Mesothelial cell of epicardium (in vitro differentiated cells): Measurements from ENCODE around the gene RPL38. TPM values are rescaled to one million over a fixed set of nuclear protein-coding genes. Genes with fewer than 3 reads are reported as not detected.

ENCODE experiments used
- DNase-seq, 2 experiments: peaks; one replicate each; pipeline ENCODE4 v3.0.0; 2021; ENCODE audit warnings: low spot score in 2 of 2; ENCODE audit not compliant: unreplicated experiment in 2 of 2
- H3K27ac Mint-ChIP-seq: 2 replicates; pipeline ENCODE4 v1.8.0; 2021; ENCODE audit warnings: mixed read lengths
- H3K27me3 Mint-ChIP-seq: 2 replicates; pipeline ENCODE4 v1.8.0; 2021; ENCODE audit warnings: low read depth, mixed read lengths
- H3K36me3 Mint-ChIP-seq: 2 replicates; pipeline ENCODE4 v1.8.0; 2021; ENCODE audit warnings: mixed read lengths
- H3K4me1 Mint-ChIP-seq: 2 replicates; pipeline ENCODE4 v1.8.0; 2021; ENCODE audit warnings: mixed read lengths
- H3K4me3 Mint-ChIP-seq: 2 replicates; pipeline ENCODE4 v1.8.0; 2021; ENCODE audit warnings: mild to moderate bottlenecking, moderate library complexity, mixed read lengths
- H3K9me3 Mint-ChIP-seq: 2 replicates; pipeline ENCODE4 v1.8.0; 2021; ENCODE audit warnings: mixed read lengths
- CTCF ChIP-seq: fragments of 200-600 bp; sonication (generic); IDR thresholded peaks from one replicate; pipeline ENCODE4 v1.5.0; 2021; ENCODE audit warnings: antibody characterized with exemption; ENCODE audit not compliant: unreplicated experiment
- total RNA-seq: library from RNA; stranded (reverse); gene quantifications from 3 replicates; pipeline ENCODE4 v1.2.1, GENCODE V29; 2021

The RPL38 gene
- total RNA-seq, 1 donor from 2014 or later, result 1,016 TPM

DNA sequence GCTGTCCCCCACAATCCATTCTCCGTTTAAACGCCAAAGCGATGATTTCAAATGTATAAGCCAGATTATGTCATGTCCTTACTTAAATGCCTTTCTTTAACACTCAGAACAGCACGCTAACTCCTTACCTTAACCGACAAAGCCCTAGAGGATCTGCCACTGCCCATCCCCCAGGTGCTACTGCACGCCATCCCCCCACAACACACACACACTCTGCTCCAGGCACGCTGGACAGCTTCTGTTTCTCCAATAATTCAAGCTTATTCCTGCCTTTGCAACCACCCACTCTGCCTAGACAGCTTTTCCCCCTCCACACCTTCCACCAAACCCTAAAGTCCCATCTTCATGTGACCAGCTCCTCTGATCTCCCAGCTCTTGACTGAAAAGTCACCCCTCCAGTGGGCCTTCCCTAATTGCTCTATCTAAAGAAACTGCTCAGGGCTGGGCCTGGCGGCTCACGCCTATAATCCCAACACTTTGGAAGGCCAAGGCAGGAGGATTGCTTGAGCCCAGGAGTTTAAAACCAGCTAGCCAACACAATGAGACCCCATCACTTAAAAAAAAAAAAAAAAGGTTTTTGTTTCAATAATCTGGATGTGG is 38.9 kb upstream of the RPL38 start:
- DNase-seq, result peak in 1 of 2 experiments; percentile 22
- no peak overlapping the region for H3K4me3 Mint-ChIP-seq
- H3K9me3 Mint-ChIP-seq, result peaks cover 13% of the 10 kb centered on the region
- peaks cover 30% of the 10 kb centered on the region for H3K27me3 Mint-ChIP-seq
- no peaks in the 10 kb centered on the region for H3K4me1 Mint-ChIP-seq
- no peak for TF ChIP-seq CTCF
- H3K27ac Mint-ChIP-seq, result no peak overlapping the region
- no peaks in the 10 kb centered on the region for H3K36me3 Mint-ChIP-seq

GRCh38 chr17:74165797-74166365 is 37.6 kb upstream of the RPL38 start:
- Mint-ChIP-seq H3K4me3 (no peak overlapping the region), H3K36me3 (no peaks in the 10 kb centered on the region), H3K27ac (no peak overlapping the region), H3K4me1 (no peaks in the 10 kb centered on the region), H3K9me3 (peaks cover 13% of the 10 kb centered on the region), H3K27me3 (peaks cover 36% of the 10 kb centered on the region)
- no peak for DNase-seq
- no peak for TF ChIP-seq CTCF

DNA sequence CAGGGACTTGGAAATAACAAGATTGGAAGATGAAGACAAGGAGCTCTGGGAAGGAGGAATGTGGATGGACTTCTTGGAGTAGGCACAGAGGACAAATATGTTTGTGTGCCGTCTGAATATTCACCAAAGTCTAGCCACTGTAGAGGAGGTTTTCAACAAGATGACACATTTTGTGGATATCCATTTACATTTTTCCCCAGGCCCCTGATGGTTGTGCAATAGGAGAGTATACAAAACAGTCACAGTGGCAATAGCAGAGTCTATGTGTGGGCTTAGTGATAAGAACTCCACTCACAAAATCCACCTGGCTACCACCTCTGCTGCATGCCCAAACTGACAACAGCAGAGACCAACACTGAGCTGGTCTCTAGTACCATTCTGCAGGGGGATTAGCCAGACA is 32.6 kb upstream of the RPL38 start:
- Mint-ChIP-seq H3K4me1 (peaks cover 10% of the 10 kb centered on the region), H3K9me3 (peaks cover 13% of the 10 kb centered on the region), H3K27ac (no peak overlapping the region), H3K36me3 (no peaks in the 10 kb centered on the region), H3K27me3 (peaks cover 47% of the 10 kb centered on the region), H3K4me3 (no peak overlapping the region)
- no peak for TF ChIP-seq CTCF
- no peak for DNase-seq

DNA sequence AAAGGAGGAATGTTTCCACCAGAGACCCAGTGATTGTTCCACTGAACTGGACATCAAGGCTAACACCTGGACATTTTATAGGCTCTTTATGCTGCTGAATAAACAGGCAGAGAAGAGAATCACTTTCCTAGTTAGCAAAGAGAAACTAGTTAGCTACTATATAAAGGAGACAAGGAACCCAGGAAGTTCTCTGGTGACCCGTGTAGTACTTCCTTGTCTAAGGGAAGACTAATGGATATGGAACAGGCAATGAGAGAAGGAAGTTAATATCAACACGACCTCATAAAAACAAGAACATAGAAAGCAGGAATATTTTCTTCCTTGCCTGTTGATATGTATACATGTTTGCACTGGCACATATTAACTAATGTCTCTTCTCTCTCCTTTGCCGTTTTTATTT is 30.8 kb upstream of the RPL38 start:
- Mint-ChIP-seq H3K4me1 (peaks cover 13% of the 10 kb centered on the region), H3K27ac (no peak overlapping the region), H3K9me3 (peaks cover under 1% of the 10 kb centered on the region), H3K36me3 (no peaks in the 10 kb centered on the region), H3K27me3 (peaks cover 48% of the 10 kb centered on the region), H3K4me3 (no peak overlapping the region)
- DNase-seq, result no peak
- TF ChIP-seq CTCF, result no peak

DNA sequence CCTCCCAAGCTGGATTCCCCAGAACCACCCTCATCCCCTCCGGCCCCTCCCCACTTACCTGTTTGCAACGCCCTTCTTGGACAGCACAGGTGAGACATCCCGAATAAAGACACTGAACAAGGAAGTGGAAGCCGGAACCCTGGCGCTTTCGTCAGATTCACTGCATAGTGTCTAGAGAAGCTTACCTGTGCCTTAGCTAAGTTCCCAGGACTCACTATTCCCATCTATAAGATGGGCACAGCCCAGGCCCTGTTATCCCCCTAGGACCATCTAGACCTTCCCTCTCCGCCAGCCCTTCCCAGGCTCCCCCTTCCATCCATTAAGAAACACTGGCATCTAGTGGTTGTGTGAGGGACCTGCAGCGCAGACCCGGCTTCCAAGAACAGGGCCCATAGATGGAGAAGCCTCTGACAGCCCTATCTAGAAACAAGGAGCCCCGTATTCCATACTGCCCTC is 26.9 kb upstream of the RPL38 start:
- Mint-ChIP-seq H3K36me3 (no peaks in the 10 kb centered on the region), H3K27me3 (peaks cover 59% of the 10 kb centered on the region), H3K27ac (no peak overlapping the region), H3K4me3 (no peak overlapping the region), H3K9me3 (no peaks in the 10 kb centered on the region), H3K4me1 (peaks cover 13% of the 10 kb centered on the region)
- peak in 1 of 2 experiments; percentile 77 for DNase-seq
- TF ChIP-seq CTCF, result peak; percentile 38
